Thyroid gland (tissue), 4 donors: ENCODE results near the gene CSPG4.

ENCODE experiments used
- CTCF ChIP-seq, 6 experiments: fragments of 200-600 bp in 3 of 6; fragments of 450-650 bp in 3 of 6; sonication (generic) in 3 of 6; IDR thresholded peaks; one replicate each; pipeline ENCODE4 v1.5.1; 2016 to 2019; ENCODE audit warnings: antibody characterized with exemption in 6 of 6, mild to moderate bottlenecking in 2 of 6, inconsistent platforms in 1 of 6, moderate library complexity in 1 of 6
- POLR2A ChIP-seq, 2 donors: fragments of 450-650 bp; IDR thresholded peaks; one replicate each; pipeline ENCODE4 v1.6.1; 2017; ENCODE audit warnings: antibody characterized with exemption in 2 of 2, mild to moderate bottlenecking in 2 of 2, moderate library complexity in 1 of 2

DNA sequence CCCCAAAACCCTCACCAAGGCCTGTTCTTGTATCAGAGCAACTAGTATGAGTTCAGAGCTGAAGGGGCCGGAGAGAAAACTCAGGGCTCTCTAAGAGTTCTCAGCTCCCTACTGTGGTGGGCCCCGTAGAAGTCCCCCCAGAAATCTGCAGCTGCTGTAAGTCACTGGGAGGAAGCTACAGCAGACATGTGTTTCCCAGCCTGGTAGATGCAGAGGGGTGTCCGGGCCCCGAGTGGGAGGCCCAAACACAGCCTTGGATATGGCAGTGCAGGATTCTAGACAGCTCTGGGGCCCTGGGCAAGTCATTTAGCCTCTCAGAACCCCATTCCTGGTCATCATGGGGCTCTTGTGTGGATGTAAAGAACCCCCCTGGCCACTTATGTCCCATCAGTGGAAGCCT lies 39.2 kb upstream of the CSPG4 start:
- TF ChIP-seq POLR2A (IDR thresholded peaks at IDR 0.05) (no peak), CTCF (IDR thresholded peaks at IDR 0.05) (no peak)
